Stimulated activated naive CD8-positive, alpha-beta T cell treated with anti-CD3 and anti-CD28 coated beads, Interleukin-15, Interleukin-2, amounts not matched to agents 100 U/mL and 50 U/mL, for 24 hours (primary cell): ENCODE results near the gene EDA.

ENCODE experiments used
- ATAC-seq: fragments of 150-1000 bp; cut with Tn5 transposase; one replicate; pipeline ENCODE4 v1.10.0; 2021
- DNase-seq: peaks from one replicate; pipeline ENCODE4 v3.0.0; 2021

Gene EDA

GRCh38 chrX:70026112-70026850, 410.4 kb downstream of the EDA start:
- ATAC-seq (no peak), DNase-seq (no peak)

GRCh38 chrX:70026851-70027200, 410.9 kb downstream of the EDA start:
- DNase-seq = no peak
- no peak for ATAC-seq

- DNase-seq (no peak), ATAC-seq (no peak)
These were observed 413.9 kb downstream of the EDA start for GRCh38 chrX:70029863-70030262.

GRCh38 chrX:70030301-70030767, 414.4 kb downstream of the EDA start:
- DNase-seq (peak; percentile 35), ATAC-seq (peak; percentile 43)

- DNase-seq (no peak), ATAC-seq (no peak)
These were observed 416.9 kb downstream of the EDA start for GRCh38 chrX:70032792-70033191.

- DNase-seq (peak; percentile 46), ATAC-seq (no peak)
These were observed 417.6 kb downstream of the EDA start for GRCh38 chrX:70033348-70034051.

DNA sequence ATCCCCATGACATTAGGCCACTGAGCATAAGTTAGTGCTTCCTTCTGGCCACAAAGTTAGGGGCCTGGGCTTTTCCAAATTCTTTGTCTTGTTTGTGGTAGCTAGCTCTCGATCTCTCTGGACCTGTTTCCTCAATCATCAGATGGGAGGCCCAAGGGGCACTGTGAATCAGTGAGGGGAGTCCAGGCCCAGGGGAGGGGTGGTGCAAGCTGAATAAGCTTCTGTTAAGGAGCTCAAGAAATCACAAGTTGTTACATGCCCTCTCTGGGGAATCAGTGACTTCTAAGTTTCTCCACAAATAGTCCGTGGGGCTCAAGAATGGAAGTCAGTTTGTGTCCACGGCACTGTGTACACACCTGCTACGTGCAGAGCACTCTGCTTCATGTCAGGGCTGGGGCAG, 418.7 kb downstream of the EDA start:
- DNase-seq (no peak), ATAC-seq (no peak)

- ATAC-seq = no peak
- no peak for DNase-seq
These were observed 422.6 kb downstream of the EDA start for GRCh38 chrX:70038515-70038914.

- ATAC-seq (no peak), DNase-seq (no peak)
These were observed 423.0 kb downstream of the EDA start for GRCh38 chrX:70038951-70039350.

DNA sequence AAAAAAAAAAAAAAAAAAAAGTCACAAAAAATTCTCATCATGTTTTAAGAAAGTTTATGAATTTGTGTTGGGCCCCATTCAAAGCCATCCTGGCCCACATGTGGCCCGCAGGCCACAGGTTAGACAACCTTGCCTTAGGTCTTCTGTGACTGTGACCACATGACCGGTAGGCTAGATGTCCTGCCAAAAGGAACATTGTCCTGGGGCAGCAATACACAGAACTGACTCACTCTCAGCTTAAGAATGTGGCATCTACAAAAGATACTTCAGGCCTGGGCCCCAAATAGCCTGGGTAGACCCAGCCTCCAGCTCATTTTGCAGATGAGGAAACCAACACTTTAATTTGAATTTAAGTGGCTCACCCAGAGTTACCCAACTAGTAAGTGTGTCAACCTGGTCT, 423.8 kb downstream of the EDA start:
- ATAC-seq = no peak

GRCh38 chrX:70041993-70042392, 426.1 kb downstream of the EDA start:
- ATAC-seq (no peak), DNase-seq (no peak)

More for the DNA sequence above, 423.8 kb downstream of the EDA start:
- DNase-seq = no peak

- ATAC-seq = no peak
These were observed 426.8 kb downstream of the EDA start for GRCh38 chrX:70042399-70043371.

GRCh38 chrX:70043685-70044084, 427.8 kb downstream of the EDA start:
- ATAC-seq (no peak), DNase-seq (no peak)

More at GRCh38 chrX:70042399-70043371, 426.8 kb downstream of the EDA start:
- no peak for DNase-seq

DNA sequence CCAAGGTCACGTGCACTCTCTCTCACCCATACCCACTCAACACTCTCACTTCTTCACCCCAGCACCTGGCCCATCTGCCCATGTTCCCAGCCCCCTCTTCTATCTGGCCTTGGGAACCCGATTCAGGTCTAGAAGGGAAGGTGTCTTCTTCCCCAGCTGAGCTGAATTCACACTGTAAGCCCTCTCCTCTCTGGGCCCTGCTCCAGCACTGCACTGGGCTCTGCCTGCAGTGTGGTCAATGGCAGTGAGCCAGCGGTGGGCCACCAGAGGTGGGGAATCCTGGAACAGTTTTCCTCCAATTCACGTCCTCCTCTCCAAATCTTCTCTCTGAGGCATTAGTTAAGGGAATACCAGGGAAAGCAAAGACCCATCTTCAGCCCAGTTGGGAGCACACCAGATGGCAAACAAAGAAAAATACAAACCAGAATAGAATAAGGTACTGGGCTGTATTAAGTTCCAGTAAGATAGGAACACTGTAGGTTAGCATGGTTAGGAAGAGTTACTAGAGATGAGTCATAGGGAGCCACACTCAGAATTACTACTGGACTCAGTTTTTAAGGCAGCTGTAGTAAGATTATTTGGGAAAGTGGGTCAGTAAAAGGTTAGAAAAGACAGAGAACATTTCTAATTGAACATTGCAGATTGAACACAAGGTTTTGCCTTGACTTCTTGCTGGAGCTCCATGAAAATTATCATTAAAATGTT, 428.8 kb downstream of the EDA start:
- no peak for DNase-seq
- no peak for ATAC-seq

DNA sequence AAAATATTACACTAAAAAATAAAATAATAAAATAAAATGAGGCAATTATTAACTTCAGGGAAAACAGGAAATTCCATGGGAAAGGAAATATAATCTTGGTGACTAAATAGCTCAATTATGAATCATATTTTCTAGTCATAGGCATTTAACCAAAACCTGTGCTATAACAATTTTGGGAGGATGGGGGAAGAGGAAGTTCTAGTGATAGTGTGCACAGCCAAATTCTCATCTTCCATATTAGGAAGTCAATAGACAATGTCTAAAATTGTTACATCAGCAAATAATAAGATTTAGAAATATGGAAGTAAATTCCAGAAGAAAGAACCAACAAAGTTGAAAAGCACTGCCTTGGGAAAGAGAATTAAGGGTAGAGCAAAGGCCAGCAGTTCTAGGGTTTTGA, 431.1 kb downstream of the EDA start:
- ATAC-seq (no peak), DNase-seq (no peak)

DNA sequence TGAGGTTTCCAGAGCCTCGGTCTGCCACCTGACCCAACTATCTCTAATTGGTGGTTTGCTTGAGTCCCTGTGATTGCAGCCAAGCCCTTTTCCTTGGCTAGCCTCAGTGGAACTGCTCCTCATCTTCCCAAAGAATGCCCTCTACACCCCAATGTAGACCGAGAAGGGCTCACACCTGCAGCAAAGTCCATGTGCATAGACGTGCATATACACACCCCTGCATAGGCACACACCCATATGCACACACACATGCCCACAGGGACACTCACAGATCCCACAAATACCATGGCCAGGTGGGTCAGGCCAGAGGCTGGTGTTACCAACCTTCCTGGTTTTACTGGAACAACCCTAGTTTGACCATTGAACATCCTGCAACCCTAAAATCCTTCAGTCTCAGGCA, 433.5 kb downstream of the EDA start:
- no peak for DNase-seq

DNA sequence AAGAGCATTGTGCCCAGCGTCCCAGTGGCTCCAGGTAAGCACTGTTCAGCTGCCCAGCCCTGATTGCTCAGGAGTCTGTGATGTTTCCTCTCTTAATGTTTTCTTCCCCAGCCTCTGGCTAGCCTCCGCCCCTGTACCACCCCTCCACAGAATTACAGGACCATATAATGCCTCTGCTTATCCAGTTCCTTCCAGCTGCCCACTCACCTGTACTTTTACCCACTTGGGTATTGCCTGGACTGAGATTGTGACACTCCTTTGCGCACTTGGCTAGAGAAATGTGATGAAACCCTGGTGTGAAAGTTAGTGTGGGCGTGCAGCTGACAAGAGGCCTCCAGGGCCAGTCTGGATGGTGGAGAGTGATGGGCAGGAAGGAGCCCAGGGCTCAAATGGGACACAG, 434.0 kb downstream of the EDA start, which contains the start of gene AWAT2:
Gene AWAT2 (minus strand): TSS at position 14 of the 400 bp plus-strand sequence. CDS start 6 bp downstream, at position 8.
- no peak for DNase-seq

More for the DNA sequence above, 433.5 kb downstream of the EDA start:
- no peak for ATAC-seq

GRCh38 chrX:70052895-70053615, 437.1 kb downstream of the EDA start:
- DNase-seq = no peak
- ATAC-seq = no peak

More for the DNA sequence above, 434.0 kb downstream of the EDA start, which contains the start of gene AWAT2:
- no peak for ATAC-seq

- ATAC-seq = no peak
- DNase-seq = no peak
These were observed 438.5 kb downstream of the EDA start for GRCh38 chrX:70054391-70054790.

DNA sequence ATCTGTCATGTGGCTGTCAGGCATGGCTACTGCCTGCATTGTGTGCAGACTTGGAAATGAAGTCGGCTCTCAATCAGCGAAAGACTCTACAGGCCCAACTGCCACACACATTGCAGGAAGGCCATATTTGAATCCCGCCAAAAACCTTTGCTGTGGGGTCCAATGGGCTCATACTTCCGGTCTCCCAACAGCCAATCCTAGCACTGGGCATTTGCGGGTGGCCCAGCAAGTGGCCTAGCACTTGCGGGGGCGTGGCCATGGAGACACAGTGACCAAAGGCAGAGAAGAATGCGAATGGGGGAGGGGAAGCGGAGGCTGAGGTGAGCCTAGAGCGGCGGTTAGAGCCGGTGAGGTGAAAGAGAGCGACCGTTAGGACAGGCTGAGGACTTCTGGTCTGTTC, 446.2 kb downstream of the EDA start, which contains the start of gene OTUD6A:
Gene OTUD6A (plus strand): TSS at position 382 of the 400 bp plus-strand sequence. CDS start 68 bp downstream, outside the sequence.
- DNase-seq (no peak), ATAC-seq (no peak)
